ENCODE measurements around the gene BEX4. TPM values are rescaled to one million over a fixed set of nuclear protein-coding genes. Genes with fewer than 3 reads are reported as not detected.
"Not testable (repeated sequence)": the region's sequence is repeated elsewhere in the genome, so short reads cannot be mapped to it uniquely, and the experiment has no call there.

Gene BEX4
- total RNA-seq, 1 donor from 2014 or later, result 85.0 TPM

DNA sequence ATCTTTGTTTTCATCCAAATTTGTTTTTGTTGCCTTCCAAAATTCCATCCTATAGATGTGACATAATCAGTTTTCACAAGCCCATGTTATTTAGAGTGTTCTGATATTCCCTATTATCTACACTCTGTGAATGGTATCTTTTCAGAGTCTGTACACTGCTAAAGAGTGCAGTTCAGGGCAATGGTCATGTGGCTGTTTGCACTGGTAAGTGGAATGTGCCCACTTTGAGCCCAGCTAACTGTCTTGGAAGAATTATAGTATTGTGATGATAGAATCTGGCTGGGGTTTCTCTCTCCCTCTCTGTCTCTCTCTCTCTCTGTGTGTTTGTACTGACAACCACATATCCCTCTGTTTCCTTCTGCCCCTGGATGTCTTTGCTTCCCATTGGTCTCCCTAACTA is 37.4 kb upstream of the BEX4 start:
- Mint-ChIP-seq H3K27me3 (ENCODE audit: unreplicated experiment) (no peaks in the 10 kb centered on the region), H3K27ac (ENCODE audit: unreplicated experiment) (no peak overlapping the region), H3K9me3 (ENCODE audit: unreplicated experiment) (no peaks in the 10 kb centered on the region), H3K36me3 (ENCODE audit: low read depth, unreplicated experiment) (no peaks in the 10 kb centered on the region), H3K4me3 (ENCODE audit: unreplicated experiment) (no peak overlapping the region), H3K4me1 (ENCODE audit: unreplicated experiment) (peaks cover 3% of the 10 kb centered on the region)
- TF ChIP-seq, protein P1, sequence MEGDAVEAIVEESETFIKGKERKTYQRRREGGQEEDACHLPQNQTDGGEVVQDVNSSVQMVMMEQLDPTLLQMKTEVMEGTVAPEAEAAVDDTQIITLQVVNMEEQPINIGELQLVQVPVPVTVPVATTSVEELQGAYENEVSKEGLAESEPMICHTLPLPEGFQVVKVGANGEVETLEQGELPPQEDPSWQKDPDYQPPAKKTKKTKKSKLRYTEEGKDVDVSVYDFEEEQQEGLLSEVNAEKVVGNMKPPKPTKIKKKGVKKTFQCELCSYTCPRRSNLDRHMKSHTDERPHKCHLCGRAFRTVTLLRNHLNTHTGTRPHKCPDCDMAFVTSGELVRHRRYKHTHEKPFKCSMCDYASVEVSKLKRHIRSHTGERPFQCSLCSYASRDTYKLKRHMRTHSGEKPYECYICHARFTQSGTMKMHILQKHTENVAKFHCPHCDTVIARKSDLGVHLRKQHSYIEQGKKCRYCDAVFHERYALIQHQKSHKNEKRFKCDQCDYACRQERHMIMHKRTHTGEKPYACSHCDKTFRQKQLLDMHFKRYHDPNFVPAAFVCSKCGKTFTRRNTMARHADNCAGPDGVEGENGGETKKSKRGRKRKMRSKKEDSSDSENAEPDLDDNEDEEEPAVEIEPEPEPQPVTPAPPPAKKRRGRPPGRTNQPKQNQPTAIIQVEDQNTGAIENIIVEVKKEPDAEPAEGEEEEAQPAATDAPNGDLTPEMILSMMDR (IDR thresholded peaks at IDR 0.05; ENCODE audit: unreplicated experiment), result no peak
- DNase-seq (ENCODE audit: low spot score), result no peak

GRCh38 chrX:103183912-103184311 is 31.0 kb upstream of the BEX4 start:
- Mint-ChIP-seq H3K36me3 (ENCODE audit: low read depth, unreplicated experiment) (no peaks in the 10 kb centered on the region), H3K9me3 (ENCODE audit: unreplicated experiment) (no peaks in the 10 kb centered on the region), H3K4me1 (ENCODE audit: unreplicated experiment) (no peaks in the 10 kb centered on the region)

DNA sequence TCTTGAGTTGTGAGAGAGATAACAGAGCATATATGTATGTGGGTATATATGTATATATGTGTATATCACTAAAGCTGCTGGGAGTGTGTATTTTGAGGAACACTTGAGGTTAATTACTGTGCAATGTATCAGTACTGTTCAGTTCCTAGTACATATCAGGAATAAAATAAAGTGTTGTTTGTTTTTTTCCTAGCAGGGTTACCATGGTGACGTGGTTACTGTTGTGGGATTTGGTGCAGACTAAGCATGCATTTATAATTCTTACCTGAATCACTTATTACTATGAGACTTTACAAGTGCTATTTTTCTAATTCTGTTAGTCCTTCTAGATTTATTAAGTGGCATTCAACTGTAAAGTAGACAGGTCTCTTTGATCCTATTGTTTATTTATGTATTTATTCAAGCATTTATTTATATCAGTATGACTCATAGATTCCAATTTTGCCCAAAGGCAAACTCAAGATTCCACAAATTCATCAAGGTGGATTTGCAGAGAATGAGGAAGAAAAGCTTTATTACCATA is 26.9 kb upstream of the BEX4 start:
- Mint-ChIP-seq H3K9me3 (ENCODE audit: unreplicated experiment) (no peaks in the 10 kb centered on the region), H3K27ac (ENCODE audit: unreplicated experiment) (no peak overlapping the region), H3K4me1 (ENCODE audit: unreplicated experiment) (no peaks in the 10 kb centered on the region), H3K36me3 (ENCODE audit: low read depth, unreplicated experiment) (no peaks in the 10 kb centered on the region), H3K27me3 (ENCODE audit: unreplicated experiment) (peaks cover 3% of the 10 kb centered on the region), H3K4me3 (ENCODE audit: unreplicated experiment) (no peak overlapping the region)
- TF ChIP-seq, protein P1 (IDR thresholded peaks at IDR 0.05; ENCODE audit: unreplicated experiment), result no peak
- no peak for DNase-seq (ENCODE audit: low spot score)

More at GRCh38 chrX:103183912-103184311, 31.0 kb upstream of the BEX4 start:
- Mint-ChIP-seq H3K27ac (ENCODE audit: unreplicated experiment) (no peak overlapping the region), H3K4me3 (ENCODE audit: unreplicated experiment) (no peak overlapping the region), H3K27me3 (ENCODE audit: unreplicated experiment) (peaks cover 3% of the 10 kb centered on the region)
- no peak for DNase-seq (ENCODE audit: low spot score)
- TF ChIP-seq, protein P1 (IDR thresholded peaks at IDR 0.05; ENCODE audit: unreplicated experiment), result no peak

- H3K27me3 Mint-ChIP-seq (ENCODE audit: unreplicated experiment), result peaks cover 1% of the 10 kb centered on the region
- no peak for DNase-seq (ENCODE audit: low spot score)
- no peaks in the 10 kb centered on the region for H3K9me3 Mint-ChIP-seq (ENCODE audit: unreplicated experiment)
- H3K27ac Mint-ChIP-seq (ENCODE audit: unreplicated experiment), result no peak overlapping the region
- H3K4me3 Mint-ChIP-seq (ENCODE audit: unreplicated experiment), result no peak overlapping the region
- TF ChIP-seq, protein P1 (IDR thresholded peaks at IDR 0.05; ENCODE audit: unreplicated experiment), result no peak
- H3K4me1 Mint-ChIP-seq (ENCODE audit: unreplicated experiment), result no peaks in the 10 kb centered on the region
- H3K36me3 Mint-ChIP-seq (ENCODE audit: low read depth, unreplicated experiment), result no peaks in the 10 kb centered on the region
These were observed 17.1 kb upstream of the BEX4 start for GRCh38 chrX:103197721-103198306.

- H3K4me1 Mint-ChIP-seq (ENCODE audit: unreplicated experiment); H3K9me3 Mint-ChIP-seq (ENCODE audit: unreplicated experiment); H3K27me3 Mint-ChIP-seq (ENCODE audit: unreplicated experiment); DNase-seq (ENCODE audit: low spot score); H3K27ac Mint-ChIP-seq (ENCODE audit: unreplicated experiment); H3K4me3 Mint-ChIP-seq (ENCODE audit: unreplicated experiment); H3K36me3 Mint-ChIP-seq (ENCODE audit: low read depth, unreplicated experiment): not testable (repeated sequence)
These were observed 16.2 kb upstream of the BEX4 start for GRCh38 chrX:103198668-103199067.
